22Rv1 (cell line): ENCODE data around the gene KCNJ1.

Experiments
- H3K27ac ChIP-seq: fragments of 450-650 bp; 2 replicates; pipeline ENCODE4 v1.5.1; 2017
- ZFX ChIP-seq: fragments of 450-650 bp; IDR thresholded peaks from 2 replicates; pipeline ENCODE4 v1.6.1; 2017; ENCODE audit warnings: antibody characterized with exemption, borderline replicate concordance
- TF ChIP-seq, protein P1 (sequence below): fragments of 450-650 bp; IDR thresholded peaks from 2 replicates; pipeline ENCODE4 v1.5.1; 2017; ENCODE audit warnings: mild to moderate bottlenecking

Gene KCNJ1

DNA sequence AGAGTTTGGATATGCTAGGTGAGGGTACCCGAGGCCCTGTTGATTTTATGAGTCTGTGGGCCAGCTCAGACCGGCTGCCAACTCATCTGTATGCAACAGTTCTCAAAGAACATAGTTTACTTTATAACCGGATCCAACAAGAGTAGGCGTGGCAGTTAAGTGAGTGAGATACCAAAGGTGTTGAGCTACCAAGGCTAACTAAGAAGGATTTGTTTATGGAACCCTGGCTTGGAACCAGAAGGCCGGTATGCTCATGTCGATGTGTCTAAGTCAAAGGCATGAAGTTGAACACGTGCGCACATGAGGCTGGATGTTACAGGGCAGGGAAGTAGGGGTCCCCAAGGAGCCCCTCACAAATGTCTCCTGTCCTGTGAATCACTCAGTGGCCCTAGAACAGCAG, at the start of gene KCNJ1:
TSS of gene KCNJ1 (minus strand) at position 20 of the 400 bp plus-strand sequence. CDS start 27,053 bp downstream, outside the sequence.
- TF ChIP-seq, protein P1, sequence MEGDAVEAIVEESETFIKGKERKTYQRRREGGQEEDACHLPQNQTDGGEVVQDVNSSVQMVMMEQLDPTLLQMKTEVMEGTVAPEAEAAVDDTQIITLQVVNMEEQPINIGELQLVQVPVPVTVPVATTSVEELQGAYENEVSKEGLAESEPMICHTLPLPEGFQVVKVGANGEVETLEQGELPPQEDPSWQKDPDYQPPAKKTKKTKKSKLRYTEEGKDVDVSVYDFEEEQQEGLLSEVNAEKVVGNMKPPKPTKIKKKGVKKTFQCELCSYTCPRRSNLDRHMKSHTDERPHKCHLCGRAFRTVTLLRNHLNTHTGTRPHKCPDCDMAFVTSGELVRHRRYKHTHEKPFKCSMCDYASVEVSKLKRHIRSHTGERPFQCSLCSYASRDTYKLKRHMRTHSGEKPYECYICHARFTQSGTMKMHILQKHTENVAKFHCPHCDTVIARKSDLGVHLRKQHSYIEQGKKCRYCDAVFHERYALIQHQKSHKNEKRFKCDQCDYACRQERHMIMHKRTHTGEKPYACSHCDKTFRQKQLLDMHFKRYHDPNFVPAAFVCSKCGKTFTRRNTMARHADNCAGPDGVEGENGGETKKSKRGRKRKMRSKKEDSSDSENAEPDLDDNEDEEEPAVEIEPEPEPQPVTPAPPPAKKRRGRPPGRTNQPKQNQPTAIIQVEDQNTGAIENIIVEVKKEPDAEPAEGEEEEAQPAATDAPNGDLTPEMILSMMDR: no peak
- TF ChIP-seq ZFX: no peak
- no peak within 1 kb of the TSS for H3K27ac ChIP-seq

DNA sequence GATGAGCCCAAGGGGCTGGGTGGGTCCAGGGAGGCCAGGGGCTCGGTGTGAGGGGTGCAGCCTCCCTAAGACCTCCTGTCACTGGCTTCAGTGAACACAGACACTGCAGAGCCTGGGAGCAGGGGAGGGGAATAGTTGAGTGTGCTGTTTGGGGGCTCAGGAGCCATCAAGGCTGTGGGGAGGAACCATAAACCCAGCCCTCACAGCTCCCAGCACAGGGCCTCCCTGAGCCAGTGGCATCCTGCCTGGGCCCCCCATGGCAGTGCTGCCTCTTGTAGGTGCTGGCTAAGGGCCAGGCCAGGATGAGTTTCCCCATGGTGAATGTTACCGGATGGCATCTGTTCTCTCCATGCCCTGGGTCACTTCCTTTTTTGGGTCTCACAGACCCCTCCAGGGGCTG, 49.6 kb upstream of the KCNJ1 start:
- TF ChIP-seq ZFX: no peak
- TF ChIP-seq, protein P1: no peak
- H3K27ac ChIP-seq: no peak overlapping the region

DNA sequence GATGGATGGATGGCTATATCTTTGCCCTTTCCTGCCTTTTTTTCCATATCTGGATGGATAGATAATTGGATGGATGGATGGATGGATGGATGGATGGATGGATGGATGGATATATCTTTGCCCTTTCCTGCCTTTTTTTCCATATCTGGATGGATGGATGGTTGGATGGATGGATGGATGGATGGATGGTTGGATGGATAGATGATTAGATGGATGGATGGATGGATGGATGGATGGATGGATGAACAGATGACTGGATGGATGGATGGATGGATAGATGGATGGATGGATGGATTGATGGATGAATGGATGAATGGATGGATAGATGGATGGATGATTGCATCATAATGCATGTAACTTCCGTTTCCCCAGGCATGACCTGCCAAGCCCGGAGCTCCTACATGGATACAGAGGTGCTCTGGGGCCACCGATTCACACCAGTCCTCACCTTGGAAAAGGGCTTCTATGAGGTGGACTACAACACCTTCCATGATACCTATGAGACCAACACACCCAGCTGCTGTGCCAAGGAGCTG, 49.0 kb upstream of the KCNJ1 start:
- H3K27ac ChIP-seq: no peak overlapping the region
- TF ChIP-seq, protein P1: no peak
- no peak for TF ChIP-seq ZFX

DNA sequence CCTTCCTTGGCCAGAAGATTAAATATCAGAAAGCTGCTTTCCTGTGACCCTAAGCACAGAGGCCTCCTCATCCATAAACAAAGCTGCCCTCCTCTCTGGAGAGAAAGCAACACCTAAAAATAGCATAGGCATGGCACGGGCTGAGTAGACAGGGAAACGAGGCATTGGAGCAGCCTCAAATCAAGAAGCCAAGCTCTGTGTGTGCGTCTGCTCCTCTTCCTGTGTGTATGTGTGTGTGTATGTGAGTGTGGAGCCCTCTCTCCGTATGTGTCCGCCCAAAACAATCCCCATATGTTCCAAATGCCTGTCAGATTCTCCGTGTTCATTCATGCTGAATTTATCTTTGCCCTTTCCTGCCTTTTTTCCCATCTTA, 48.0 kb upstream of the KCNJ1 start:
- TF ChIP-seq ZFX: no peak
- TF ChIP-seq, protein P1: no peak
- H3K27ac ChIP-seq: no peak overlapping the region

DNA sequence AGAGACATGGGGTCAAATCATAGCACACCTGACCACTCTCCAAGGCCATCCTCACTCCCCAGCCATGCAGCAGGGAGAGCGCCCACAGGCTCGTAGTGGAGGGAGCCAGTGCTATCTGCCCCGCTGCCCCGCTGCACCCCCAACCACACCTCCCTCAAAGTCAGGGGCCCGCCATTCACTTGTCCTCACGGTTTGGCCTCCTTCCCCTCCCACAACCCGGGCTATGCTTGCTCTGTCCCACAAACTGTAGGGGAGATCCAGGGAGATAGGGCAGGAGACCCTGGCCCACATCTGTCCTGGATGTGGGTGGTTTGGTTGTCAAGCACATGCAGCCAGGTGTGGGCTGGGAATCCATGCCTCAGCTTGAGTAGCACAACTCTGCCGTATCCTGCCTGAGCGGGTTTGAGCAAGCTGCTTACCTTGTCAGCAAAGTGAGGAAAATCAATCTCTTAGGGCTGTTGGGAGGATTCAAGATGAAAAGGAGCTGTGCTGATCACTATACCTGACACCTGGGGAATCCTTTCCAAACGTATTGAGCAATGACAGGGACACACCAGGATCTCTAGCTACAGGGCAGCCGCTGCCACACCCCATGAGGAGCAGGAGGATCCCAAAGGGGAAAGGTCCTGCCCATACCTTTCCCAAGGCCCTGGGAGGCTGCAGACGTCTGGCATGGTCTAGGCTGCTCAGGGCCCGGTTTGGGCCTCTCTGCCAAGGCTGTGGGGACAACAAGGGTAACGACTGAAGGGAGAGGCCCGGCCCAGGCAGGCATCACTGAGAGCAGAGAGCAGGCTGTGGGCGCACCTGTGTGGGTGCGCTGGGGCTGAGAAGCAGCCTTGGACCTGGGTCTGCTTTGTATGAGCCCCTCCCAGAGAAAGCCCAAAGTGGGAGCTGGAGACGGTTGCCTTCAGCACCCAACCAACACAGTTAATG, 47.4 kb upstream of the KCNJ1 start:
- no peak for TF ChIP-seq ZFX
- TF ChIP-seq, protein P1: no peak
- no peak overlapping the region for H3K27ac ChIP-seq

DNA sequence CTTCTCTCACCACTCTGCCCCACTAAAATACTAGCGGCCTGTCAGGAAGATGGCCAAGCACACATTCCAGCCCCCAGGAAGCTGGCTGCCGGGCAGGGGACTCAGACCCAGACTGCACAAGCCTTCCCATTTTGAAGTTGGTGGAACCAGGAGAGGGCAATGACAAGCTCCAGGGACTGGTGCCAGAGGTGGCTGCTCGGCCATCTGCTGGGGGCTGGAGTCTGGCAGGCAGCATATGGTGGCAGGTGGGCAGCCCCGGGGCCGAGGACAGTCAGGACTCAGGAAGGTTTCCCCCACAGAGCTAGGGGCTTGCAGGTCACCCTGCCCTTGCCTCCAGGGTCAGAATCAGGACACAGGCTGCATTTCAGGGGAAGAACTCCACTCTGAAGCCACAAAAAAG, 46.7 kb upstream of the KCNJ1 start:
- H3K27ac ChIP-seq: no peak overlapping the region
- TF ChIP-seq, protein P1: no peak
- TF ChIP-seq ZFX: no peak

DNA sequence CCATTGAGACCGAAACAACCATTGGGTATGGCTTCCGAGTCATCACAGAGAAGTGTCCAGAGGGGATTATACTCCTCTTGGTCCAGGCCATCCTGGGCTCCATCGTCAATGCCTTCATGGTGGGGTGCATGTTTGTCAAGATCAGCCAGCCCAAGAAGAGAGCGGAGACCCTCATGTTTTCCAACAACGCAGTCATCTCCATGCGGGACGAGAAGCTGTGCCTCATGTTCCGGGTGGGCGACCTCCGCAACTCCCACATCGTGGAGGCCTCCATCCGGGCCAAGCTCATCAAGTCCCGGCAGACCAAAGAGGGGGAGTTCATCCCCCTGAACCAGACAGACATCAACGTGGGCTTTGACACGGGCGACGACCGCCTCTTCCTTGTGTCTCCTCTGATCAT, 44.6 kb upstream of the KCNJ1 start:
- H3K27ac ChIP-seq: no peak overlapping the region
- TF ChIP-seq ZFX: no peak
- TF ChIP-seq, protein P1: no peak
